Keratinocyte (primary cell): ENCODE results near the gene CTNNA2. TPM values are rescaled to one million over a fixed set of nuclear protein-coding genes. Genes with fewer than 3 reads are reported as not detected.

Experiments used
- DNase-seq: peaks from one replicate; pipeline ENCODE4 v3.0.0-alpha.2; 2011; ENCODE audit warnings: low read depth, missing footprints, low spot score
- FAIRE-seq: peaks from 2 replicates; lab custom pipeline; 2011; peaks lifted over from hg19 to GRCh38; lab: Jason Lieb, UNC
- H2AFZ ChIP-seq: 2 replicates; pipeline ENCODE4 v1.6.0; 2012; ENCODE audit warnings: low read length, control low read depth, inconsistent platforms; ENCODE audit not compliant: control insufficient read depth
- H3K27ac ChIP-seq: 2 replicates; pipeline ENCODE4 v1.5.1; 2011; ENCODE audit warnings: low read length; ENCODE audit not compliant: control insufficient read depth, insufficient read depth
- H3K27me3 ChIP-seq: 3 replicates; pipeline ENCODE4 v1.6.0; 2011; ENCODE audit warnings: low read length; ENCODE audit not compliant: control insufficient read depth, insufficient read depth; ENCODE audit errors: extremely low read depth
- H3K36me3 ChIP-seq, 2 experiments: 2 replicates in 1 of 2; 3 replicates in 1 of 2; pipeline ENCODE4 v1.5.1; 2011; ENCODE audit warnings: low read length in 2 of 2, mild to moderate bottlenecking in 1 of 2; ENCODE audit not compliant: control insufficient read depth in 2 of 2, insufficient read depth in 2 of 2; ENCODE audit errors: extremely low read depth in 1 of 2
- H3K4me1 ChIP-seq: 3 replicates; pipeline ENCODE4 v1.5.1; 2011; ENCODE audit warnings: low read length; ENCODE audit not compliant: control insufficient read depth, insufficient read depth; ENCODE audit errors: extremely low read depth
- H3K4me2 ChIP-seq: 3 replicates; pipeline ENCODE4 v1.6.0; 2011; ENCODE audit warnings: low read depth, low read length; ENCODE audit not compliant: control insufficient read depth, insufficient read depth; ENCODE audit errors: extremely low read depth
- H3K4me3 ChIP-seq, 3 experiments: fragments of 200-600 bp in 1 of 3; sonication (generic) in 1 of 3; 2 replicates in 2 of 3; 3 replicates in 1 of 3; pipeline ENCODE4 v1.5.1; 2011 to 2016; ENCODE audit warnings: low read length in 3 of 3, mild to moderate bottlenecking in 3 of 3, control low read depth in 2 of 3, inconsistent platforms in 1 of 3, low read depth in 1 of 3, mixed read lengths in 1 of 3, mixed run types in 1 of 3, moderate library complexity in 1 of 3; ENCODE audit not compliant: control insufficient read depth in 2 of 3, insufficient read depth in 2 of 3; ENCODE audit errors: extremely low read depth in 1 of 3
- H3K79me2 ChIP-seq: 2 replicates; pipeline ENCODE4 v1.6.0; 2012; ENCODE audit warnings: low read length; ENCODE audit not compliant: control insufficient read depth, insufficient read depth
- H3K9ac ChIP-seq: 3 replicates; pipeline ENCODE4 v1.6.0; 2011; ENCODE audit warnings: low read length; ENCODE audit not compliant: control insufficient read depth, insufficient read depth; ENCODE audit errors: extremely low read depth
- H3K9me1 ChIP-seq: 3 replicates; pipeline ENCODE4 v1.6.0; 2011; ENCODE audit warnings: low read length; ENCODE audit not compliant: control insufficient read depth, insufficient read depth; ENCODE audit errors: extremely low read depth
- H3K9me3 ChIP-seq: 2 replicates; pipeline ENCODE4 v1.5.1; 2012; ENCODE audit warnings: low read depth, low read length; ENCODE audit not compliant: control insufficient read depth
- H4K20me1 ChIP-seq: 3 replicates; pipeline ENCODE4 v1.6.0; 2011; ENCODE audit warnings: low read length; ENCODE audit not compliant: control insufficient read depth, insufficient read depth; ENCODE audit errors: extremely low read depth
- CTCF ChIP-seq, 3 experiments: IDR thresholded peaks in 1 of 3; conservative IDR thresholded peaks in 1 of 3; optimal IDR thresholded peaks in 1 of 3; 2 replicates in 2 of 3; 3 replicates in 1 of 3; pipeline versions ENCODE3 to v1.5.1; 2011; ENCODE audit warnings: low read length in 3 of 3, mild to moderate bottlenecking in 3 of 3, moderate library complexity in 2 of 3, control low read depth in 1 of 3, inconsistent platforms in 1 of 3; ENCODE audit not compliant: insufficient read depth in 2 of 3; ENCODE audit errors: extremely low read depth in 1 of 3
- EZH2 ChIP-seq: IDR thresholded peaks from one replicate; pipeline ENCODE4 v1.6.1; 2012; ENCODE audit warnings: inconsistent platforms, mild to moderate bottlenecking, low read length, moderate library complexity
- dilution Hi-C: fragments of 300-500 bp; cut with MboI; formaldehyde crosslinking; loops from one replicate; pipeline ENCODE4 v1.7.0; 2020; ENCODE audit warnings: low sequenced_read_pairs; ENCODE audit not compliant: extremely low pct_ligation_motif_present
- polyA plus RNA-seq, 5 experiments: library from polyadenylated mRNA; depleted of rRNA in 3 of 5; stranded (reverse) in 3 of 5; stranded (forward) in 1 of 5; unstranded in 1 of 5; fragments of >200 nt; gene quantifications; 1 replicate in 1 of 5; 2 replicates in 3 of 5; 3 replicates in 1 of 5; pipeline versions ENCODE4 v1.2.1 to v1.2.3, GENCODE V29; 2011 to 2012; ENCODE audit warnings: missing spikeins in 2 of 5, low read depth in 1 of 5, low replicate concordance in 1 of 5

Gene CTNNA2
- polyA plus RNA-seq, 1 donor (not counting 4 experiments of a cell fraction or from before 2014, with no cell fraction given), result not detected

GRCh38 chr2:79758042-79758441 lies 245.2 kb downstream of the CTNNA2 start:
- no peak overlapping the region for H3K27ac ChIP-seq
- H3K79me2 ChIP-seq, result no peaks in the 10 kb centered on the region
- H3K27me3 ChIP-seq, result no peaks in the 10 kb centered on the region
- no peaks in the 10 kb centered on the region for H3K36me3 ChIP-seq
- DNase-seq, result no peak
- dilution Hi-C loops, result no loop called here
- H3K4me1 ChIP-seq, result no peaks in the 10 kb centered on the region
- no peaks in the 10 kb centered on the region for H3K9me3 ChIP-seq
- H3K4me3 ChIP-seq, result no peak overlapping the region
- no peak overlapping the region for H3K4me2 ChIP-seq
- no peaks in the 10 kb centered on the region for H3K9me1 ChIP-seq
- no peak for FAIRE-seq
- H3K9ac ChIP-seq, result no peak overlapping the region
- H4K20me1 ChIP-seq, result no peaks in the 10 kb centered on the region
- TF ChIP-seq CTCF (optimal IDR thresholded peaks at IDR 0.05 in 1 of 3, IDR thresholded peaks at IDR 0.05 in 1 of 3, conservative IDR thresholded peaks at IDR 0.05 in 1 of 3; ENCODE audit: extremely low read depth in 1 of 3, insufficient read depth in 2 of 3, low read length in 3 of 3) (no peak), EZH2 (no peak)
- no peak overlapping the region for H2AFZ ChIP-seq

- Histone ChIP-seq H3K9me1 (no peaks in the 10 kb centered on the region), H3K9me3 (no peaks in the 10 kb centered on the region), H4K20me1 (no peaks in the 10 kb centered on the region), H2AFZ (no peak overlapping the region), H3K27me3 (no peaks in the 10 kb centered on the region), H3K4me3 (no peak overlapping the region), H3K79me2 (no peaks in the 10 kb centered on the region), H3K36me3 (no peaks in the 10 kb centered on the region), H3K4me1 (no peaks in the 10 kb centered on the region), H3K4me2 (no peak overlapping the region), H3K27ac (no peak overlapping the region), H3K9ac (no peak overlapping the region)
- TF ChIP-seq EZH2 (no peak), CTCF (optimal IDR thresholded peaks at IDR 0.05 in 1 of 3, IDR thresholded peaks at IDR 0.05 in 1 of 3, conservative IDR thresholded peaks at IDR 0.05 in 1 of 3; ENCODE audit: extremely low read depth in 1 of 3, insufficient read depth in 2 of 3, low read length in 3 of 3) (no peak)
- FAIRE-seq (no peak), DNase-seq (no peak)
- dilution Hi-C loops, result no loop called here
Observed at GRCh38 chr2:79758749-79759282, 246.0 kb downstream of the CTNNA2 start.
